HT1080 (cell line): ENCODE results near the gene CFAP410. TPM values are rescaled to one million over a fixed set of nuclear protein-coding genes. Genes with fewer than 3 reads are reported as not detected.

Experiments used
- DNase-seq: peaks from one replicate; pipeline ENCODE4 v3.0.0-alpha.2; 2015; ENCODE audit warnings: low read depth
- total RNA-seq: library from RNA; depleted of rRNA; stranded (reverse); fragments of >200 nt; shearing (Covaris generic); gene quantifications from 2 replicates; pipeline ENCODE4 v1.2.3, GENCODE V29; 2014

The CFAP410 gene
- total RNA-seq, 1 experiment from 2014 or later: 4.2 TPM

DNA sequence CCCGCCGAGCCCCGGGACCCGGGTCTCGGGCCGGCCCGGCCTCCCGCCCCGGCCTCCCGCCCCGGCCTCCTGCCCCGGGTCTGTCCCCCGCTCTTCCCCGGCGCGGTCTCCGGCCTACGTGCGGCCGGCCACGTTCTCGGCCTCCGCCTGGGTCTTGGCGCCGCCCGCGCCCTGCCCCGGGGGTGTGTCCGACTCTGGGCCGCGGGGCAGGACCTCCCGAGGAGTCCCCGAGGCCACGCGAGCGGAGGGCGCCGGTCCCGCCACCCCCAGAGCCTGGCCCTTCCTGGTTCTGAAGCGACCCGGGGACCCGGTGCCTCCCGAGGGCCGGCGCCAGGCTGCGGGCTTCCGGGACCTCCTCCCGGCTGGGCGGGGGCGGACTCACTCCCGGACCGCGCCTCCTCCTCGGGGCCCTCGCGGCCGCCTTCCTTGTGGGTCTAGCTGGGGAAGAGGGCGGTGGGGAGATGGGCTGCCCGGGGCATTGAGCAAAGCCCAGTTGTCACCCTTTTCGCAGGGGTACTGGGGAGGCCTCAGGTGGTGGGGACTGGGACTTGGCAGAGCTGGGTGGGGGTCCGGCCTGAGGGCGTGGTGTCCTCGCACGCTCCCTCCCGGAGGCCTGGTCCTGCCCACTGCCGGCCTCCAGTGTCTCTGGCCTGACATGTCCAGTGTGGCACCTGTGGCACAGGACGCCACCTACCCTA, 38.8 kb downstream of the CFAP410 start:
- DNase-seq: peak; percentile 43

DNA sequence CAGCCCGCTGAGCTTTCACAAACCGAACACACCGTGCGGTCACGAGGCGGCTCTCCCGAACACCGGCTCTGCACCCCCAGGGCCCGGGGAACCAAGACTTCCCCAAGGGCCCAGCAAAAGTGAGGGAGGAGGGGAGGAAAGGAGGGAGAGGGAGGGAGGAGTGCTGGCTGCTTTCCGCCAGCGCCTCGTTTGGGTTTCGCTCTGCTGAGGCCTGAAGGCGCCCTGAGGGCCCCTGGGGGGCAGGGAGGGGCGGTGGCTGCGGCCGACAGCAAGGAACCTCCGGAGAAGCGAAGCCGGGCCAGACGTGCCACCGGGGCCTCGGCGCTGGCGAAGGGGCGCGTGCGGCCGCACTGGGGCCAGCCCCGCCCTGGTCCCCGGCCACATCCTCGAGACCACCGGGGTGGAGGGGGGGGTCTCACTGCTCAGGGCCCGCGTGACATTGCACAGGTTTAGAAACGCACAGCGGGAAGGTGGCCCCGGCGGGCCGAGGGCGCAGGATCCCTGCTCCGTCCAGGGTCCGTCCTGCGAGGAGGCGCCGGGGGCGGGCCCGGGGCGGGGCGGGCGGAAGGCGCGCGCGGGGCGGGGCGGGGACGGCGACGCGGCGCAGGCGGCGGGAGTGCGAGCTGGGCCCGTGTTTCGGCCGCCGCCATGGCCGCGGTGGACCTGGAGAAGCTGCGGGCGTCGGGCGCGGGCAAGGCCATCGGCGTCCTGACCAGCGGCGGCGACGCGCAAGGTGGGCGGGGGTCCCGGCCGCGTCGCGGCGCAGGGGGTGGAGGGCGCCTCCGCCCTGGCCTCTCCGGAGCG, 39.5 kb downstream of the CFAP410 start, which contains the start of gene PFKL:
TSS of gene PFKL (plus strand) at position 596 of the 804 bp plus-strand sequence. CDS start at position 649, 53 bp downstream.
- DNase-seq: peak; percentile 41

DNA sequence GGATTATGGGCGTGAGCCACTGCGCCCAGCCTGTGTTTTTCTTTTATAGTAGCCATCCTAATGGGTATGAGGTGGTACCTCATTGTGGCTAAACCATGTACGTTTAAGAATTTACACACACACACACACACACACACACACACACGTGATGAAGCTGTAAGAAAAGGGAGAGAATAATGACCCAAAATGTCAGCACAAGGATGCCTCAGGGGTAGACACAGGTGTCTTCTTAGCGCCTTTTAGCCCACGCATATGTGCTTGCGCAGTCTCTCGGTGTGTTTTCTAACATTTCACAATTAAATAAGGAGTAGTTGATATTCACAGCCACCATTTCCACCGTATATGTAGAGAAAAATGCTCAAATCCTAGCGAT, 40.1 kb downstream of the CFAP410 start:
- no peak for DNase-seq

DNA sequence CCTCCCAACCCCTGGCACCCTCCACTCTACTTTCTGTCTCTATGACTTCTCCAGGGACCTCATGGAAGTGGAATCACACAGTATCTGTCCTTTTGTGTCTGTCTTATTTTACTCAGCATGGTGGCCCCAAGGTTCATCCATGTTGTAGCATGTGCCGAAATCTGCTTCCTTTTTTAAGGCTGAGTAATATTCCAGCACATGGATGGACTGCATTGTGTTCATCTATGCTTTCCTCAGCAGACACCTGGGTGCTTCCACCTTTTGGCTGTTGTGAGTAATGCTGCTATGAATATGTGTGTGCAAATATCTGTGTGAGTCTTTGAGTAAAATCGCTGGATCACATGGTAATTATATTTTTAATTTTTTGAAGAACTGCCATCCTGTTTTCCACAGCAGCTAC, 40.9 kb downstream of the CFAP410 start:
- DNase-seq: no peak

DNA sequence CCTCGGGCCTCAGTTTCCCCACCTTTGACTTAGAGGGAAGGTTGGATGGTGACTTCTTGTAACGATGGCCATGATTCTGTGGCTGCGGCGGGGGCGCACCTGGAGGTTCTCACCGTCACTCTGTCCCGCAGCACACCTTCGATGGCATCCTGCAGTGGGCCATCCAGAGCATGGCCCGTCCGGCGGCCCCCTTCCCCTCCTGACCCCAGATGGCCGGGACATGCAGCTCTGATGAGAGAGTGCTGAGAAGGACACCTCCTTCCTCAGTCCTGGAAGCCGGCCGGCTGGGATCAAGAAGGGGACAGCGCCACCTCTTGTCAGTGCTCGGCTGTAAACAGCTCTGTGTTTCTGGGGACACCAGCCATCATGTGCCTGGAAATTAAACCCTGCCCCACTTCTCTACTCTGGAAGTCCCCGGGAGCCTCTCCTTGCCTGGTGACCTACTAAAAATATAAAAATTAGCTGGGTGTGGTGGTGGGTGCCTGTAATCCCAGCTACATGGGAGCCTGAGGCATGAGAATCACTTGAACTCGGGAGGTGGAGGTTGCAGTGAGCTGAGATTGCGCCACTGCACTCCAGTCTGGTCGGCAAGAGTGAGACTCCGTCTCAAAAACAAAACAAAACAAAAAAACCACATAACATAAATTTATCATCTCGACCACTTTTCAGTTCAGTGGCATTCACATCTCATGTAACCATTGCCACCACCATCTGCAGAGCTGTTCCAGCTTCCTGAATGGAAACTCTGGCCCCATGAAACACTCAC, 41.5 kb downstream of the CFAP410 start:
- DNase-seq: peak; percentile 71

DNA sequence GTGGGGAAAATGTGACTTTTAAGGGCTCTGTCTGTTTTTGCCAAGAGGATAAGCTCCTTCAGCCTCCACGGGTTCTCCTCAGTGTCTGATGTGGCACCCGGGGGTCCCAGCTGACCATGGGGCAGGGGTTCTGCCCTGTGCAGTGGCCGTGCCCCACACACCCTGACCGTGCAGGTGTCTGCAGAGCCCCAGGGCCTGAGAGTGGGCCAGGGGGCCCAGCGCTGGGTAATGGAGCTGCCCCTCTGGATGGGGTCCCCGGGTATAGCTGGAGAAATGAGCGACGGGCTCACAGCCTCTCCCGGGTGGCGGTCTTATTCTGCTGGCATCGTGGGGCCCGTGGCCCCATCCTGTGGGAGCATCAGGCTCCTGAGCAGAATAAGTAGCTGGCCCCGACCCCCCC, 42.3 kb downstream of the CFAP410 start:
- no peak for DNase-seq

DNA sequence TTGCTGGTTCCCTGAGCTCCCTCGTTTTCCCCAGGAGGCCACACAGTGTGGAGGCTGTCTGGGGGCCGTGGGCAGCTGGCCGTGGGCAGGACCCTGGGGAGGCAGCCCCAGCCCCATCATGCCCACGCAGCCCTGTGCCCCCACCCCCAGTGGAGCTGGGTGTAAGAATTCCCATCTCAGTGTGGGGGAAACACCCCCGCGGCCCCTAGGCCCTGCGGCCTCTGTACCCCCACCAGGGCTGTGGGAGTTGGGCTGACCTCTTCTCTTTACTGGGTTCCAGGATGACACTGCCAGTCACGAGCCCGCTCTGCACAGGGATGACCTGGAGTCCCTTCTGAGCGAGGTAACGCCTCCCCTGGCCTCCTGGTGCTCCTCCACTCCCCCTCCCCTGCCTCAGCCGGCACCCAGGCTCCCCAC, 43.1 kb downstream of the CFAP410 start:
- DNase-seq: no peak

DNA sequence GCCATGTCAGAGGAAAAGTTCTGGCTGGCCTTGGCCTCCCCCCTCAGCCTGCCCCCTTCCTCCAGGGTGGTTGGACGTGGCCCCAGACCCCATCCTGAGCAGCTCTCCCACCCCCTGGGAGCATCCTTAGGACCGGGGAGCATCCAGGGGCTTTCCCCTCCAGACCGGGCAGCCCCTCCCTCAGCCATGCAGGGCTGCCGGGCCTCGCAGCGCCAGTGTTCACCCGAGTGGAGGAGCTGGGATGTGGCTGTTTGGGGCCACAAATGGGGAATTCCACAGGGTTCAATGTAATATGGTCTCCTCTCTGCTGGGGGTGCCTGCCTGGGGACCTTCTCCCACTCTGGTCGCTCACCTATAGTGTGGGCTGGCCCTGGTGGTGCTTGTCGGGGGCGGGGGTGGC, 43.5 kb downstream of the CFAP410 start:
- no peak for DNase-seq

DNA sequence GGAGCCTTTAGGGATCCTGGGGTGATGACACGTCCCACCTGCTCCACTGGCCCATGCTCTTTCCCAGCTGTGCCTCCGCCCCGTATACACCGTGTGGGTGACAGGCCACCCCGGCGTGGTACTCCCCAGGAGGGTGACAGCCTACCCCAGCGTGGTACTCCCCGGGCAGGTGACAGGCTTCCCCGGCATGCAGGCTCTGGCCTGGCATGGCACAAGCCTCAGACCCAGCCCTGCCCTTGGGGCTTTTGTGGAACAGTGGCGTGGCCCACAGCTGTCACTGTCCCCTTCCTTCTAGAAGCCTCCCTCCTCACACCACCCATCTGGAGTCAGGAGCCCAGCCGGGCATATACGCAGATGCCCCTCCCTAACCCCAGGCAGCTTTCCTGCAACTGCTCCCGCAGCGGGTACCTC, 44.0 kb downstream of the CFAP410 start:
- no peak for DNase-seq

DNA sequence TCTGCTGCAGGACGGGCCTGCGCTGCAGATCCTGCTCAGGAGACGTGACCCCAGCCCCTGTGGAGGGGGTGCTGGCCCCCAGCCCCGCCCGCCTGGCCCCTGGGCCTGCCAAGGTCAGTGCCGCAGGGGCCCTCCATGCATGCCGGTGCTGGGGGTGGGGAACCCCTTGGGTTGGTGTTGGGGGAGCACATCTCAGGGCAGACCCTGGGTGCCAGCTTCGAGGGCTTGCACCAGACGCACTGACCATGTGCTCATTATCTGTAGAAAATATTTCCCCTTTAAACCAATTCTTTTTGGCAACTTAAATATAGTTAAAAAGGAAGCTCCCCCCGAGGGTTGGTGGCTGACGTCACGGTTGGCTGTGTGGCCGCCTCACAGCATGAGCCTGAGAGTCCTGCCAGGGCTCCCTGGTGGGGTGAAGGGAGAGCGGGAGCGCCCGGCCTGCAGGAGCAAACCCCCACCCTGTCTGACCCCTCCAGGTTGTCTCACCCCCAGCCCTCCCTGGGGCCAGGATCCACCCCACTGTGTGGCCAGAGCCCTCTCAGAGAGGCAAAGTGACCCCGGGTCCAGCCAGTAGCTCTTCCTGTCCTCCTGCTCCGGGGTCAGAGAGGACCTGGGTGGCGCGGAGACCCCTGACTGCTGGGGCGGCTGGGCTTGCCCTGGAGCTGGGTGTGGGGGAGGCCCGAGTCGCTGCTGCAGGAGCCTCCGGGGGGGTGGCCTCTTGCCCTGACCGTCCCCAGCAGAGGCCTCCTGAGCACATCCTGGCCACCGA, 44.6 kb downstream of the CFAP410 start:
- DNase-seq: peak; percentile 31

DNA sequence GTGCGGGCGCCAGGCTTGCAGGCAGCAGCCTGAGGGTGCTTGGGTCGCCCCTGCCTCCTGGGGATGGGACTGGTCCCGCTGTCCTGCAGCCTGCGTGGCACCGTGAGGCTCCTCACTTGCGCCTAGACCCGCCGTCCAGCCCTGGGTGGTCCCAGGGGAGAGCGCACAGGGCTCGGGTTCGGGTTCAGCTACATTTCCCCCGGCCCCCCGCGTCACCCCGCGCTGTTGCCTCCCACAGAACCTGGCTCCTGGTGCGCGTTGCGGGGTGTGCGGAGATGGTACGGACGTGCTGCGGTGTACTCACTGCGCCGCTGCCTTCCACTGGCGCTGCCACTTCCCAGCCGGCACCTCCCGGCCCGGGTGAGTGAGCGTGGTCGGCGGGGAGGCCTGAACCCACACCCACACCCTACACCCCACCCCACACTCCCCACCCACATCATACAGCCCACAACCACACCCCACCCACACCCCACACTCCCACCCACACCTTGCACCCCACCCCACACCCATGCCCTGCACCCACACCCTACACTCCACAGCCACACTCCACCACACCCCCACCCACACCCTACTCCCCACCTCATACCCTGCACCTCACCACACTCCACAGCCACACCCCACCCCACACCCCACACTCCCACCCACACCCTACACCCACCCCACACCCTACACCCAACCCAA, 45.5 kb downstream of the CFAP410 start:
- DNase-seq: no peak

DNA sequence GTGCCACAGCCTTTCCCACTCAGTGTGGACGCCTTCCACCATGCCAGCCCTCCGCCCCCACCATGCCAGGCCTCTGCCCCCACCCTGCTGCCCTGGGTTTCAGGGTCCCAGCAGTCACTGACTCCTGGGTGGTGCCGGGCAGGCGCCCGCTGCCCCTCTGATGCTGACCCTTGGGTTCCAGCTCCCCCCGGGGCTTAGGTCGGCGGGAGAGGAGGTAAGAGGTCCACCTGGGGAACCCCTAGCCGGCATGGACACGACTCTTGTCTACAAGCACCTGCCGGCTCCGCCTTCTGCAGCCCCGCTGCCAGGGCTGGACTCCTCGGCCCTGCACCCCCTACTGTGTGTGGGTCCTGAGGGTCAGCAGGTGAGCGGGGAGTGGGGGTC, 46.4 kb downstream of the CFAP410 start:
- no peak for DNase-seq

DNA sequence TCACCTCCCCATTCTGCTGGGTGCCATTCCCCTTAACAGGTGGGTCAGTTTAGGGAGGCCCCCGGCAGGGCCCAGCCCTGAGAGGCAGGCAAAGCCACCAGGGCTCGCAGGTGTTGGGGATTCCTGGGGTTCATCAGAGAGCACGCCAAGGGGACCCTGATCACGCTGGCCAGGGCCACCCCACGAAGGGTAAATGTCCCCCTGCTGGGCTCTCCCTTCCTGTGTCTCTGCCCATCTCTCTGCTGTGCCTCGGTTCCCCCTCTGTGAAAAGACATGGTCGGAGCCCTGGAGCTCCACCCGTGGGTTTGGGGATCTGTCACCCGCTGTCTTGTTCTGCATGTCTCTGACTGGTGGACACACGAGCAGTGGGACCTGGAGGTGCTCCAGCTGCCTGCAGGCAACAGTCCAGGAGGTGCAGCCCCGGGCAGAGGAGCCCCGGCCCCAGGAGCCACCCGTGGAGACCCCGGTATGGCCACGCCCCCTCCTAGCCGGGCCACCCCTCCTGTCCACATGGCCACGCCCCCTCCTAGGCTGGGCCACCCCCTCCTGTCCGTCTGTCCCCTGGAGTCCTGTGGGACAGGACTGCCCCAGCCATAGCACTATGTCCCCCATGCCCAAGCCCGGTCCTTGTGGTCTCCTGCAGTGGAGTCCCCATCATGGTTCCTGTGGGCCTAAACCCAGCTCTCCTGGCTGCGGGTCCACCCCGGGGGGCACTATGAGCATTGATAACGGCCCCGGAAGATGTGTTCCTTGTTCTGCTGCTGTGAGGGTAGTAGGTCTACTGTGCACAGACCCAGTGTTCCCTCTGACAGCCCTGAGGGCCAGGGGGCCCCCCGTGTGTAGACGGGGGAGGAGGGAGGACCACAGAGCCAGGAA, 47.0 kb downstream of the CFAP410 start:
- DNase-seq: no peak

DNA sequence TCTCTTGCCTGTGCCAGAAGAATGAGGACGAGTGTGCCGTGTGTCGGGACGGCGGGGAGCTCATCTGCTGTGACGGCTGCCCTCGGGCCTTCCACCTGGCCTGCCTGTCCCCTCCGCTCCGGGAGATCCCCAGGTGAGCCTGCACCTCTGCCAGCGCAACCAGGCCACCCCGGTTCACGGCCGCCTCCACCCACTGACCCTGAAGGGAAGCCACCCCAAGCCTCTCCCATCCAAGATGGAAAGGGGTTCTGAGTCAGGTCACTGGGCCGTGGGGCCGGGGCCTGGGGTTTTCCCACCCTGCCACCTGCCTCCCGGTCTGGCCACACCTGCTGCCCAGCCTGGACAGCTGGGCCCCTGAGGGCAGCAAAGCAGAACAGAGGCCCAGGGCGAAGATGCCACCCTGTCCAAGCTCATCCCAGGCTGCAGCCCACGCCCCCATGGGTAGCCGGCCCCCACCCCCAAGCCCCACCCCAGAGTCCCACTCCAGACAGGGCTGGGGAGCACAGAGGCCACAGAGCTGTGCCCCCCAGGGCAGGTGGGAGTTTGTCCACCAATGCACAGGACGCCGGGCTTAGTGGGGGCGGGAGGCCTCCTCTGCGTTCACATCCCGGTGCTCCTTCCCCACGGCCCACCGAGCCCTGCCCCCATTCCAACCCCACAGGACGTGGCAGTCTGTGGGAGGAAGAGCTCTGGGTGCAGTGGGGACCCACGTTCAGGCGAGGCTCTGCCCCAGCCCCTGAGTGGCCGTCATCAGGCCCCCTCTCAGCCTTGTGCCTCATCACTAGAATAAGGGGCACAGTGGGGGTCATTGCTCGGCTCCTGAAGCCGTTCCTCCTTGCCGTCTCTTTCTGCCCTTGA, 47.9 kb downstream of the CFAP410 start:
- DNase-seq: no peak

DNA sequence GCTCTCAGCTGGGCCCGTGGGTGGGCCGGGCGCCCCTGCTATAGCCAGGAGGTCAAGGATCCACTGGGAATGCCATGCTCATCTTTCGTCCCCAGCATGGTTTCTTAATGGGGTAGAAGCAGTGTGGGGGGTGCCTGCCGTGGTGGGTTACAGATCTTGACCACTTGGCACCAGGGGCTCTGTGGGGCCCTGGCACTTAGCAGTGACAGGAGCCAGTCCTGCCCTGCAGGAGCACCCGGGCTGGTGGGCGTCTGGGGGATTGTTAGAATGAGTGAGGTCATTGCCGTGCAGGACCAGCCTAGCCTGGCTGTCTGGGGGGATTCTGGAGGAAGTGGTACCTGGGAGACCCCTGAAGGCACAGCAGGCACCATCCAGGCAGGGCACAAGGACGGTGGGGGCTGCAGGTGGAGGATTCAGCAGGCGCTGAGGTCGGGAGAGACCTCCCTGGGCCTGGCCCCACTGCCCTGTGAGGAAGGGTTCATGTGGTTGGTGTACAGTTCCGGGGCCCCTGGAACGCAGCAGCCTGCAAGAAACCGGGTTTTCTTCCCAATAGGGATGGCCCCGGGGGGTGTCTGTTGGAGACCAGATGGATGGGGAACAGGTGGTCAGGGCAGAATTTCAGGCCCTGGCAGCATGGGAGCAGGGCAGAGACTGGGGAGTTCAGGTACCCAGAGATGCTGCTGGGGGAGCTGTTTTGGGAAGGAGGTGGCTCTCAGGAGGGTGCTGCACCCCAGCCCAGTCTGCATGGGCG, 48.7 kb downstream of the CFAP410 start:
- DNase-seq: no peak

DNA sequence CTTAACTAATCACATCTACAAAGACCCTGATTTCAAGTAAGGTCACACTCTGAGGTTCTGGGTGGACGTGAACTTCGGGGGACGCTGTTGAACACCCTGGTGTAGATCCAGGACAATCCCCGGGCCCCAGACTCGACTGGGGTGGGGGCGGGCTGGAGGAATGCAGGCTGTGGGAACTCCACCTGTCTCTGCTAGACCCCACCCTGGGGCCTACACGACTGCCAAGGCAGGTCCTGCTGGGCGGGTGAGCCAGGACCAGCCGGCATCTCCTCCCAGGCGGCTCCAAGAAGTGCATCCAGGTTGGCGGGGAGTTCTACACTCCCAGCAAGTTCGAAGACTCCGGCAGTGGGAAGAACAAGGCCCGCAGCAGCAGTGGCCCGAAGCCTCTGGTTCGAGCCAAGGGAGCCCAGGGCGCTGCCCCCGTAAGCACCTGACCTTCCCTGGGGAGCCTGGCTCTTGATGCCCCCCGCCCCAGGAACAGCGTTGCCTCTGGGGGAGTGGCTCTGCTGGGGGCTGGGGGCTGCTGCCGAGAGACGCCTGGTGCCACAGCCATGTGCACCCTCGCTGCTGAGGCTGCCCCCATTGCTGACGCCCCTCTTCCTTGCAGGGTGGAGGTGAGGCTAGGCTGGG, 49.7 kb downstream of the CFAP410 start:
- no peak for DNase-seq
